GM18870 (cell line): ENCODE data around the gene ENDOV.

ENCODE experiments used
- ATAC-seq: cut with Tn5 transposase; IDR thresholded peaks from one replicate; pipeline ENCODE4 v1.9.1; 2021; ENCODE audit warnings: moderate library complexity; ENCODE audit not compliant: unreplicated experiment

ENDOV gene

GRCh38 chr17:80430446-80431245, 15.7 kb downstream of the ENDOV start:
- ATAC-seq, result no peak

- no peak for ATAC-seq
Observed at GRCh38 chr17:80431246-80432195, 16.6 kb downstream of the ENDOV start.

GRCh38 chr17:80432350-80432955, 17.5 kb downstream of the ENDOV start:
- no peak for ATAC-seq

- no peak for ATAC-seq
Observed at GRCh38 chr17:80432961-80433550, 18.1 kb downstream of the ENDOV start.

- ATAC-seq, result no peak
Observed at GRCh38 chr17:80433916-80434666, 19.1 kb downstream of the ENDOV start.

GRCh38 chr17:80437532-80437931, 22.6 kb downstream of the ENDOV start:
- ATAC-seq, result no peak

DNA sequence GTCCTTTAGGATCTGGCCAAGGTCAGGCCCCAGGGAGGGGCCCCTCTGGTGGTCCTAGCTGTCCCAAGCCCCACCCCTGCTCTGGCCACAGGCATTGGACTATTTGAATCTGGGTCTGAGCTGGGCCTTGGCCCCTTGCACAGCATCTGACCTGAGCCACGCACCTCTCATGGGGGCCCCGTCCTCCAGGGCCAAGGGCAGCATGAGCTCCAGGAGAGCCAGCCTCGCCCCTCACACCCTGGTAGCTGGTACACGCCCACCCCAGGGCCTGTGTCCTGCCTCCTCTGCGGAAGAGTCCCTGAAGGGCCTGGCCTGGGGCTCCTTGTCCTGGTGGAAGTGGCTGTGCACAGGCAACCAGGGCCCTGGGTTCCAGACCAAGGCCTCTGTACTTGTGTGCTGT, 23.8 kb downstream of the ENDOV start:
- no peak for ATAC-seq

GRCh38 chr17:80439499-80439898, 24.5 kb downstream of the ENDOV start:
- no peak for ATAC-seq

- ATAC-seq, result no peak
Observed at GRCh38 chr17:80441133-80441578, 26.2 kb downstream of the ENDOV start.

DNA sequence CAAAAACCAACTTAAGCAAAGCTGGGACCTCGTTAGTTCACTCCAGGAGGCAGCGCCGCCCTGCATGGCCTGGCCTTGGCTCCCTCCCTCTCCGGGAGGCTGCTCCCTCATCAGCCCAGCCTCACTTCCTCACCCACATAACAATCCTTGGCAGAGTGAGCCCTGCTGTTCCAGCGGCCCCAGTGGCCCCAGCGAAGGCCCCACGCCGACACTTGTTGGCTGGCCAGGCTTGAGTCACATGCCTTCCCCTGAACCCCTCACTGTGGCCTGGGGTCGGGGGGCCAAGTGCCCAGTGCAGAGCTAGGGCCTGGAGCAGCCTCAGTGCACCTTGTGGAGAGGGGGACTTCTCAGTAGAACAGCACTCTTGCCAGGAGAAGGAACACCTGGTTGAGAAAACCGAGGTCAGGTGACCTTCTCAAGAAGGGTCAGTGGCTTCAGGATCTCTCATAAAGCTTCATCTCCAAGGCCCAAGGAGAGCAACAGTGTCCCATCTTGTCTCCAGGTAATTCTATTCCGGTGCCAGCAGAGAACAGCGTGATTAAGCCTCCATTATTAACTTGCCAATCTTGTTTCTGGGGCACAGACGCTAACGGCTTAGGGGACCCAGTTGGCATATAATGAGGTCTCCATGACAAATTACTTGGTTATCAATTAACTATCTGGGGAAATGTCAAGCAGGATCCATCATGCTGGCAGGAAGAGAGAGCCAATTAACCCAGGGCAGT, 26.8 kb downstream of the ENDOV start:
- no peak for ATAC-seq

DNA sequence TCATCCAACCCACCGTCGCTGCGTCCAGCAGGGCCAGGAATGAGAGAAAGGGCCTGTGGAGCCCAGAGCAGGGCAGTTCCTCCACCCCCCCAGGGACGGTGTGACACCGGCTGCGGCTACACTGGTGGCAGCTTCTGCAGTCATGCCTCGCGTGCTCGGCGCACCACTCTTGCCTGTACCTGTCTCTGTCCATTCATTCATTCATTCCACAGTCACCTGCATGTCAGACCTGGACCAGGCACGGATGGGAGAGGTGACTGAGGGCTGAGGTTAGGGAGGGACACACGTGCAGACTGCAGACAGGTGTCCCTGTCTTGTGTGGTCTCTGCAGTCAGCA, 27.3 kb downstream of the ENDOV start:
- ATAC-seq, result no peak

DNA sequence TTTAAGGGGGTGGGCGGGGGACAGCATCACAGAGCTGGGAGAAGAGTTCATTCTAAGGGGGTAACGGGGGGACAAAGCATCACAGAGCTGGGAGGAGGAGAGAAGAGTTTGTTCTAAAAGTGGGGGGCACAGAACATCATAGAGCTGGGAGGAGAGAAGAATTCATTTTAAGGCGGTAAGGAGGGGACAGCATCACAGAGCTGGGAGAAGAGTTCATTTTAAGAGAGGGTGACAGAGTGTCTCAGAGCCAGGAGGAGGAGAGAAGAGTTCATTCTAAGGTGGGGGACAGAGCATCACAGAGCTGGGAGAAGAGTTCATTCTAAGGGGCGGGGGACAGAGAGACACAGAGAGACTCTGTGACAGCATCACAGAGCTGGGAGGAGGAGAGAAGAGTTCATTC, 27.8 kb downstream of the ENDOV start:
- ATAC-seq, result no peak

DNA sequence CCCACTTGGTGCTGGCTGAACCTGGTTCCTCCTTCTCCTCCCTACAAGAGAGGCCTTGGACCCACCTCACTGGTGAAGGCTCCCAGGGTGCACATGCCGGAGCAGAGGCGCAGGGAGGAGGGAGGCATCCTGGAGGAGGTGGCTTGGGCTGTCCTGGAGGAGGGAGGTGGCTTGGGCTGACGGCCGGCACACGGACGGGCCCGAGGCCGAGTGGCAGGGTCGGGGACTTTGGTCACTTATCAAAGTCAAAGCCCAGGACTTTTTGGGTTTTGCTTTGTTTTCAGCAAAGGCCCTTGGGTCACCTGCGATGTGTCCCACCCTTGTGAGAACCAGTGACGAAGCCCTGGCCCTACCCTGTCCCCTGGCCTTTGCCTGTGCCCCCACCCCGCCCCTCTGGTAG, 28.5 kb downstream of the ENDOV start:
- no peak for ATAC-seq

- no peak for ATAC-seq
Observed at GRCh38 chr17:80443916-80444643, 29.1 kb downstream of the ENDOV start.

GRCh38 chr17:80444644-80444979, 29.6 kb downstream of the ENDOV start:
- ATAC-seq, result no peak

- ATAC-seq, result no peak
Observed at GRCh38 chr17:80445007-80445725, 30.2 kb downstream of the ENDOV start.

DNA sequence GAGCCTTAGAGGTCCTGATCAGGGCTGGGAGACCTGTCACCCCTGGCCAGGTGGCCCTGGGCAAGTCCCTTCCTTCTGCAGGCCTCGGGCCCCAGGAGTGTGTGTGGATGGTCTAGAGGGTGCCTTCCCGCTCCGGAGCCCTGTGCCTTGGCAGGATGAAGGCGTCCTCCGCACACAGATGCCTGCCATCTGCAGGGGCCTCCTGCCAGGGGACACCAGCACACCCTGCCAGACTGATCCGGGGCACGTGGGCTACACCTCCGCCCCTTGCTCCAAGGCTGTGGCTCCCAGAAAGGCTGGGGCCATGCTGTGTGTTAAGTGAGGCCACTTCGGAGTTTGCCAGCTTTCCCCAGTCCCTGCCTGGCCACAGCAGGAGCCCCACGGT, 30.8 kb downstream of the ENDOV start:
- ATAC-seq, result no peak

DNA sequence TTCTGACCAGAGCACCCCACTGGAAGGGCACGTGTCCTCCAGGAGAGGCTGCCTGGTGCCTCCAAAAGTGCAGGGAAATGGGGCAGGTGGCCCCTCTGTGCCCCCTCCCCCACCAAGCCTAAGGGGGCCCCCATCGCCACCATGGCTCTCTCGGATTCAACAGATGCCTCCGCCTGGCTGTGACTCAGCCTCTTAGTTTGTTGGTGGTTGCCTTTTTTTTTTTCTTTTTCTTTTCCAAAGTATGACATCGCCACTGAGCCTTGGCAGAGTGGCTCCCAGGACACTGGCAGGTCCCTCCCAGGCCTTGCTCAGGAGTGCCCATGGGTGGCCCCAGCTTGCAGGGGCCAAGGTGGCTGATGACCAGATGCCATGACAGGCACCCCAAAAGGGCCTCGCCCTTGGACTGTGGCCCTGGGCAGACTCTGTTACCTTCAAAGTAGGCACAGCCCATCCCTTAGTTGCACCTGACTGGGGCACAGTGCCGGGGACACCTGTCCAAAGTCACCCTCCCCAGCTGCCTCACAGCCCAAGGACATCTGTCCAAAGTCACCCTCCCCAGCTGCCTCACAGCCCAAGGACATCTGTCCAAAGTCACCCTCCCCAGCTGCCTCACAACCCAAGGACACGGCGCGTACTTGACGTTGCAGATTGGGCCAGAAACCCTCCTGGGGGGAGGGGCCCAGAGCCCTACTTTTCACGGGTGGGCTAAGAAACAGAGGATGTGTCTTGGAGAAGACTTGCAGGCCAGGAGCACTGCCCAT, 31.9 kb downstream of the ENDOV start:
- no peak for ATAC-seq
